GM19395 (cell line): ENCODE measurements around the gene BEAN1.
A peak's percentile ranks its signal among the peaks of the same experiment; 100 is the strongest.

ENCODE experiments used
- ATAC-seq: cut with Tn5 transposase; IDR thresholded peaks from one replicate; pipeline ENCODE4 v1.9.1; 2021; ENCODE audit warnings: mild to moderate bottlenecking, moderate library complexity; ENCODE audit not compliant: unreplicated experiment

Gene BEAN1

DNA sequence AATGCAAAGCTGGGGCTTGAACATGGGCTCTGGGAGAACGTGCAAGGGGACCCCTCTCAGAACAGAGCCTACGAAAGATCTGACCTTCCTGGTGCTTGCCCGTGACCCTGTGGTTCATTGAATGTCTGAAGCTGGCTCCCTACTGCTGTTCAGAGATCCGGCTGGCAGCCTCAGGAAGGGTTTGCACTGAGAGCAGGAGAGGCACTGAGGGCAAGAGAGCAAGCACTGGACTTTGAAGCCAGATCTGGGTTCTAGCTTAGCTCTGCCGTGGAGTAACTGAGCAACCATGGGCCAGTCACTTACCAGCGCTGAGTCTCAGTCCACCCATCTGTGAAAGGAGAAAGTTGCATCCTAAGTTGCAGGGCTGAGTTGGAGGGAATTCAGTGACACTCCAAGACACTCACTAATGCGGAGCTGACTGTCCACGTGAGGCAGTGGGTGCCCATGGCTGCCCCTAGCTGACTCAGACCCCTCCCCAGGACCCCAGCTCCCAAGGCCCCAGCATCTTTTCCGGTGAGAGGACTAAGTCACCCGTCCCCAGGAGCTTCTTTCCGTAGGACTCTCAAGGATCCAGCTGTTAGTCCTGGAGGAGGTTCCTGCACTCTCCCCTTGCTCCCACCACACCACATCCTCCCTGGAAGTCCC is 41.3 kb downstream of the BEAN1 start:
- no peak for ATAC-seq

DNA sequence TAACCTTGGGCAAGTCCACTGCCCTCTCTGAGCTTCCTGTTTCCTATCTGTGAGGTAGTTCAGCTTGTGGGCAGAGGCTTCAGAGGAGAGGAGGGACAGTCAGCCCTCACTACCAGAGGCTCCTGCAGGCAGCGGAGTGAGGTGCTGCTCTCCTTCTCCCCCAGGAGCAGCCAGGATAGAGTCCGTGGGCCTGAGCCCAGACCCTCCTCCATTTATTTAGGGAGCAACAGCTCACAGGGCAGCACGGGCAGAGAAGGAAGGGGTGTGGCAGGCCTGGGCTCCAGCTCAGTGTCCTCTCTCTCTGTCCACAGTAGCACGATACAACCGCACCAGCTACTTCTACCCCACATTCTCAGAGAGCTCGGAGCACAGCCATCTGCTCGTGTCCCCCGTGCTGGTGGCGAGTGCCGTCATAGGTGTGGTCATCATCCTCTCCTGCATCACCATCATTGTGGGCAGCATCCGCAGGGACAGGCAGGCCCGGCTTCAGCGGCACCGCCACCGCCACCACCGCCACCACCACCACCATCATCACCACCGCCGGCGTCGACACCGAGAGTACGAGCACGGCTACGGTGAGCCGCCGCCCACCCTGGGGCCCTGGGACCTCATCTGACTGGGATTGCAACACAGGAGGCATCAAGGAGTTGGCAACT is 42.3 kb downstream of the BEAN1 start:
- no peak for ATAC-seq

DNA sequence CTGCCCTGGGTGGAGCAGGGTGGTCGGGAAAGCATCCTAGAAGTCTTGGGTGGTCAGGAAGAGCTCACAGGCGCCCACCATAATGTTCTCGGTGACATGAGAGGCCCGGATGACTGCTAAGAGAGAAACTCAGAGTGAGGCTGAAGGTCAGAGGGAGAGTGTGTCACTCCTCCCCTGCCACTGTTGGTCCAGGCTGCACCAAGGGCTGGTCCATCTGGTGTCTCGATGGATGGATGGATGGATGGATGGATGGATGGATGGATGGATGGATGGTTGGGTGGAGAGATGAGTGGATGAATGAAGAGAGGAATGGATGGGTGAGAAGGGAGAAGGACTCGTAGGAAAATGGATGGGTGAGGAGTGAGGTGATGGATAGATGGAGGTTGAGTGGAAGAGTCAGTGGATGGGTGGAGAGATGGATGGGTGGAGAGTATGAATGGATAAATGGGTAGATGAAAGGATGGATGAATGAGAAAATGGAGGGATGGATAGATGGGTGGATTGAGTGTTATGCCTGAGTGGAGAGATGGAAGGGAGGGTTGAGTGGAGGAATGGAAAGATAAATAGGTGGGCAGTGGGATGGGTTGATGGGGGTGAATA is 43.0 kb downstream of the BEAN1 start:
- ATAC-seq, result no peak

DNA sequence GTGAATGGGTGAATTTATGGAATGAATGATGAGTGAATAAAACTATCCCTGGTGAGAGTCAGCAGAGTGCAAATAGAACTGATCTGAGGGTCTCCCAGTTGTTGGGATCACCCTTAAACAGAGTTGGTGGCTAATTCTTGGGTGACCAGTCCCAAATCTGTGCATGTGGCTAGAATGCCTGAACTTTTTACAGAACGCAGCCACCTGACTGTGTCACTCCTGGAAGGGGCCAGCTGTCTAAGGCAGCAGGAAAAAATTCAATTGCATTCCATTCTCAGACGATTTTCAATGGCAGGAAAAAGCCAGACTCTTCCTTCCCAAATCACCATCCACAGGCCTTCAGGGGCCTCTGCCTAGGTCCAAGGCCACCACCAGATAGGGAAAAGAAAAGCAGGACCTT is 43.5 kb downstream of the BEAN1 start:
- ATAC-seq, result no peak

DNA sequence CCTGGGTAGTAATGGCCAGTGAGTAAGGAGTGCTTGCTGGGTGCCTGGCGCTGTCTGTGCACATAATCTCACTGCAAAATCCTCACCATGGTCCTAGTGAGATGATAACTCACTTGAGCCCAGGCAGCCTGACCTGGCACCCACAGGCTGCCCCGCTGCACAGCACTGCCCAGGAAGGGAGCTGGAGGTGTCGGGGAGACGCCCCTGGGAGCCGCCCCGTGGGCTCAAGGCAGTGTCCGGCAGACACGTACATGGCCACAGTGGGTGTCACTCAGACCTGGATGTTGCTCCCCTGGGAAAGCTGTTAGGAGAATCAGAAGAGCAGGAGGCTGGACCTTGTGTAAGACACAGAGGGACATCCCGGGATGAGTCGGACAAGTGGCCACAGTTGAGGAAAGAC is 44.2 kb downstream of the BEAN1 start:
- no peak for ATAC-seq

DNA sequence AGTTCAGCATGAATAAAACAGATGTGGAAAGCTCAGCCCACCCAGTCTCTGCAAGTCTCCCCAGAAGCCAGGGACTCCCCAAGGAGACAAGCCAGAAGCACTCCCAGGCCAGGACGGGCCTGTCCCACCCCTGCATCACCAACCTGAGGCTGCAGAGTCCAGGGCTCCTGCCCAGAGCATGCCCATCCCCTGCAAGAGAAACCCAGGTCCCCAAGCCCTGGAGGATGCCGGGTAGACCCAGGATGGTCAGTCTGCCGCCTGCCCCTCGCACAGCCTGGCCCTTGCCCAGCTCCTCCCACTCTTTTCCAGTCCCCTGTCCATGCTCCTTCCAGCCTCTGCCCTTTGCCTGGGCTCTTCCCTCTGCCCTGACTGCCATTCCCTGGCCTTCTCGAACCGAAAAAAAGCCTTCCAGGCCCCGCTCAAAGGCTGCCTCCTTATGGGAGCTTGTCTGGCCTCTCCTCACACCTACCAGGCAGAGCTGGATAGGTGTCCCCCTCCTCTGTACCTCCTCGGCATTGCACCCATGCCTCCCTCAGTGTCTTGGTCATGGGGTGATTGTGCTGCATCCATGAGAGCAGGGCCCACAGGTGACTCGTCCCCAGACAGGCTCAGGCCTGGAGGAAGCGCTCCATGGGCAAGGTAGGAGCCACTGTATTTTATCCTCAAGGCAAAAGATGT is 44.8 kb downstream of the BEAN1 start:
- no peak for ATAC-seq

DNA sequence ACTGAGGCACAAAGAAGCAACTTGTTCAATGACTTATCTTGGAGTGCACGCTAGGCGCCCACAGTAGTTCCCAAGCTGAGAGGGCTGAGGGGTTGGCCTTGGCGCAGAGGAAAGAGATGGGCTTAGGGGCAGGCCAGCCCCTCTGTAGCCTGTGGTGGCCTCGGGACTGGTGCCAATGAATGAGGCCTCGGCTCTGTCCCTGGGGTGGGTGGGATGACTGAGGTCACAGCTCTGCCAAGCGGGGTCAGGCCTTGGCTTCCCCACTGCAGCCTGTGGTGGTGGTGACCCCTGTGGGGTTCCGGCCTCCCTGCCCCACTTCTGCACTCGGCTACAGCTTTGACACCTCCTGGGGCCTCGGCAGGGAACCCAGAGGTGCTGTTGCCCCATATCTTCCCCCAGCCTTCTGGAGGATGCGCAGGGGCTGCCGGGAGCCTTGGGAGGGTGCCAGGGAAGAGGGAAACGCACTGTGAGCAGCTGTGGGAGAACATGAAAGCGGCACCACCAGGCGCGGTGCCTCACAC is 46.0 kb downstream of the BEAN1 start:
- no peak for ATAC-seq

DNA sequence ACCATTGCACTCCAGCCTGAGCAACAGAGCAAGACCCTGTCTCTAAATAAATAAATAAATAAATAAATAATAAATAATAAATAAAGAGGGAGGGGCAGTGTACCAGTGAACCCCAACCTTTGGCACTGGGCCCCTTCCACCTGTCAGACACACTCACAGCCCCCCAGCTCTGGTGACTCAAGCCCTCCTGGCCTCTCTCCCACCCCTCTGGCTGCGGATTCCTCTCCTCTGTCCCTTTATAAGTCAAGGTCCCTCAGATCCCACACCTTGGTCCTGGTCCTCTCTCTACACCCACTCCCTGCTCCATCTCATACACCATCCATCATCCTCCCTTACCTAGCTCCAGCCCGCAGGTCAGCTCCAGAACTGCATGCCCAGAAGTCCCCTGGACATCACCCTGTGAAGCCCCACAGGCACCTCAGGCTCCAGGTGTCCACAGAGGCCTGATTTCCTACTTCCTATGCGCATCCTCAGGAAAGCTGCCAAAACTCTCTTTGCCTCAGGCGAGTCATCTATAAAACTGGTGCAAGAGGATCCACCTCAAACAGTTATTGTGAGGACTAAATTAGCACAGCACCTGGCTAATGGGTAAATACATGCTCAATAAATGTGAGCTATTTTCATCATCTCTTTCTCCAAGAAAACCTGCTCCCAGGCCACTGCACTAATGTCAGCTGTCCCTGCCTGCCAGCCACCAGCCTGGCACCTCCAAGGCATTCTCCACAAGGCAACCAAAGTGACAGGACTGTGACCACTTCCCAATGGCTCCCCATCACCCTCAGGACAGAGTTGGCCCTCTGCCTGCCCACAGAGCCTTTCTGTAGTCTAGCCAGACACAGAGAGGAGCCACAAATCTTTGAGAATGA is 46.8 kb downstream of the BEAN1 start:
- ATAC-seq, result no peak

DNA sequence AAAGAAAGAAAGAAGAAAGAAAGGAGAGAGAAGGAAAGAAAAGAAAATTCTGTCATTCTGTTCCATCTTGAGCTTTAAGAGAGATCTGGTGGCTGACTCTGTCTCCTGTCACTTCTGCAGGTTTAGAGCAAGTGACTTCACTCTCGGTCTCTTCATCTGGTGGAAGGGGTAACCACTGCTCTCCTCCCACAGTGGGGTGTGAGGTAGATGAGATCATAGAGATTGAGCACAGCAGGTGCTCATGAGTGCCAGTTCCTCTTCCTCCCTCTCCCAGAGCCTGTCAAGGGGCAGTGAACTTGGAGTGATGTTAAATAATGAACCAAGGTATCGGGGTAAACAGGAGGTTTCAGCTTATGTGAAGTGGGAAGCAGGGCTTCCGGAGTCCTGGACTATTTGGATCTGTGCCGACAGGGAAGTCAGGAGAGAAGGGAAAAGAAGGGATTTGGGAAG is 47.7 kb downstream of the BEAN1 start:
- peak; percentile 89 for ATAC-seq

DNA sequence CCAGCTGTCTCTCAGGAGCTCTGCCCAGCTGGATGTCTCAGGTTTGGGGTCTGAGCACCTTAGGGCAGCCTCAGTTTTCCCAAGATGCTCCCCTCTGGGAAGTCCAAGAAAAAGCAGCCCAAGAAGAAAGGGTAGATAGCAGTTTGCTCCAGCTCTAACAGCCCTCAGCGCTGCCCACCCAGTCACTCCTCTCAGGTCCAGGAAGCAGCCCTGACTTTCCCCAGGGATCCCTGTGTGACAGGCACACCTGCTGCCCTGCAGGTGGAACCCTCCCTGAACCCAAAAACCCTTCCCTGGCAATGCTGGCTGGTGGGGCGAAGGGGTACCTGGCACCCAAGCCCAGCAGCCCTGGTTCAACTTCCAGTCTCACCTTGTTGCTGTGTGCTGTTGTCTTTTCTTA is 48.1 kb downstream of the BEAN1 start:
- ATAC-seq, result no peak

DNA sequence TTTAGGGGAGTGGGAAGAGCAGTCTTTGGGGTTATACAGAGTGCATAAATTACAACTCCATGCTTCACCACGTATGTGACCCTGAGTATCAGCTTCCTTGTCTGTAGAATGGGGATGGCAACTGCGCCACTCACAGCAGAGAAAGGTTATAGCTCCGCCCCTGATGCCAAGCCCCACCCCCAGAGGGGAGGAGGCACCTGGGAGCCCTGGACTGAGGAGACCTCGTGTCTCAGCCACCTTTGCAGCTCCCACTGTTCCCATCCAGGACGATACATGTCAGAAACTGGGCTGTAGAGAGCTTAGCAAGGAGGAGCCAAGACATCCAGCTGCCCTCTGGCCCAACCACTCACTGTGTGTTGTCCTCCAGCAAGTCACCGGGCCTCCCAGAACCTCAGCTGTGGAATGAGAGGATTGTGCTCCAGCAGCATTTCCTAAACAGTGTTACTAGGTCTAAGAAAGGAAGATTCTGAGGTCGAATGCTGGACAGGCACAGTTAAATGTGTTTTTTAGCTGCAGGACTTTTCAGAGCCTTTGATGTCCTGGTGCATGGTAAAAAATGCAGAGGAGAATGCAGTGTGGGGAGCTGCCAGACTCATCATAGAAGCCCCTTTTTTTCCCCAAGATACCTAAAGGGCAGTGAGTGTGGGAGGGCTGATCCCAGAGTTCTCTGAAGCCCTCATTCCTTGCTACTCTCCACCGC is 49.4 kb downstream of the BEAN1 start:
- no peak for ATAC-seq

DNA sequence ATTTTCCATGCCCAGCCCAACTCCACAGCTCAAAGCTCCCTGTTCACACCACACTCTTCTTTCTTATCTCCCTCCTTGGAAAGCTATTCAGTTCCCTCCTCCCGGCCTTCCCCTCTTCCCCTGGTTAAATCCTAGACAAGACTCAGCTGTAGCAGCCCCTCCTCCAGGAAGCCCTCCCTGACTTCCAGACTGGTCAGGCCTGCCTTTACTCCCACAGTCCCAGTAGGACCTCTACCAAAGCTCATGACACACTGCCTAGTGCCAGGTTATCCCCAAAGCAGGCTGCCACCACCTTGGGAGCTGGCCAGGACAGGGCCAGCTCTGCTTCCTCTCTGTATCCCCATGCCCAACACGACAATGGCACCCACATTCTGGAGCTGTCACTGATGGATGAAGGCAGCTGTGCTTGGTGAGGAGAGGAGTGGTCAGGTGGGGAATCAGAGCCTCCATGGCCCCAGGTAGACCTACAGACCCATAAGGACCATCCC is 50.0 kb downstream of the BEAN1 start:
- ATAC-seq, result no peak

DNA sequence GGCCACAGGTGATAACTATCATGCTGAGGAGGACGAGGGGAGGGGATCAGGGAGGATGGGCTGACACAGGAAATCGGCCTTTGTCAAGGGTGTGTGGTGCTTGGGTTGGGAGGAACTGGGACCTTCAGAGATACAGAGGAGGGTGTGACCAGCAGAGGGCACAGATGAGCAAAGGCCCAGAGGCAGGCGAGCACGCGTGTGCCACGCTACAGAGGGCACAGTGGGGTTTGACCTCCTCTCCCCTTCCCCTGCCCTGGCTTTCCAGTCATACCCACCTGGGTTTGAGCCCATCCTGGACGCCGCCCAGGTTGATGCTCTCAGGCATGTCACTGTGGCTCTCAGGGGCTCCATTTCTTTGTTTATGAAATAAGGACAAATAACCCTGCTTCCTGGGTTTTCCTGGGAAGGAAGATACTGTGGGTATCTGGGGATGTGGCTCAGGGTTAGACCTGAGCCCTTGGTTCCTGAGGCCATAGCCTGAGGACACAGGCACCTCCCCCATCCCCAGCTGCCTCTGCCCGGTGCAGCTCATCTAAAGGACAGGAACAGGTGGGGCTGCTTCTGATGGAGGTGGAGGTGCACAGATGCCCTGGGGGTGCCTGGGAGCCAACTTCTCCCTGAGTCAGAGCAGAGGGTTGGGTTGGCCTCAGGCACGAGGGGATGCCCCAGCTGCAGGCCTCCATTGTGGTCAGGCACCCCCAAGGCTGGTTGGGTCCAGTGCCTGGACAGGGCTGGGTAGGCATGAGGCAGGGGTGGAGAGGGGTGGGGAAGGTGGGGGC is 51.8 kb downstream of the BEAN1 start:
- ATAC-seq, result peak; percentile 69

DNA sequence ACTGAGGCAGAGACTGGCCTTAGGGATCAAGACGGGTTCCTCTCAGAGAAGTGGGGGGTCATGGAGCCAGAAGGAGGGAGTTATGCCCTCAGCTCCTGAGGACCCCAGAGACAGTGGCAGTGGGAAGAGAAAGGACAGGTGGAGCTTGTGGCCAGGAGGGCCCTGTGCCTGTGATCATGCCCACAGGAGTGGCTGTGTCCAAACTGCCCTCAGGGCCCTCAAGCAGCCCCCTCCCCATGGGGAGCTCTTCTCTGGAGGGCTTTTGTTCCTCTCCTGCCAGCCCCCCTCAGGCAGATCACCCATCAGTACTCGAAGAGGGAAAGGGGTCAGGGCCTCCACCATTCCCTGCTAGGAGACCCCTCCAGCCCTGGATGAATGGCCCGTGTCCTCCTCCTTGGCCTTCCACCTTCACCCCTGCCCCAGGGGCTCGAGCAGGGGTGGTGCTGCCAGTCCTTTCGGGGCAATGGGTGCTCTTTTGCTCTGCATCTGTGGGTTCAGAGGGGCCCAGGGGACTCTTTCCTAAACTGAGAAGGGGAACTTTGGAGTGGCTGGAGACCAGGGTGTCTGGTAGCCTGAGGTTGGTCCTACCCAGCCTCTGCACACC is 52.7 kb downstream of the BEAN1 start:
- ATAC-seq, result no peak

DNA sequence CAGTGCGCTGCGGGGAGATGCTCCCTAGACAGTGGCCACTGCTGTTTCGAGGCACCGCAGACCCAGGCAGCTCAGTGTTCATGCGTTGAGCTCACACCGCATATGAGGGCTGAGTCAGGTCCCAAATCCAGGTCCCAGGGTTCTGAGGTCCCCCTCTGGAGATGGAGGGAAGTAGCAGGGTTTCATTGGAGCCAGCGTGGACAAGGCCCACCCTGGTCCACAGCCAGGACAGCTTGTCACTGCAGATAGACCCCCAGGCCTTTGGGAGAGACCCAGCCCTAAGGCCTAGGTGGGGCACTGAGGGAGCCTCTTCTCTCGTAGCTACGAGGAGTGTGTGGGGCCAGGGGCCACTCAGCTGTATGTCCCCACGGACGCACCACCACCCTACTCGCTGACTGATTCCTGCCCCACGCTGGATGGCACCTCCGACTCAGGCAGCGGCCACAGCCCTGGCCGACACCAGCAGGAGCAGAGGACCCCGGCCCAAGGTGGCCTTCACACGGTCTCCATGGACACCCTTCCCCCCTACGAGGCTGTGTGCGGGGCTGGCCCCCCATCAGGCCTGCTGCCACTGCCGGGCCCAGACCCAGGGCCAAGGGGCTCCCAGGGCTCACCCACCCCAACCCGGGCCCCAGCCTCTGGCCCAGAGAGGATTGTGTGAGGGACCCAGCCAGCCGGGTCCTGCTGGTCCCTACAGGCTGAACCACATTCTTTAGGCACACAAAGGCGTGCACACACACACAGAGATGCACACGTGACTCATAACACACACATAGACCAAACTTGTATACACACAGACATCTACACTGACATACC is 53.4 kb downstream of the BEAN1 start:
- ATAC-seq, result no peak

DNA sequence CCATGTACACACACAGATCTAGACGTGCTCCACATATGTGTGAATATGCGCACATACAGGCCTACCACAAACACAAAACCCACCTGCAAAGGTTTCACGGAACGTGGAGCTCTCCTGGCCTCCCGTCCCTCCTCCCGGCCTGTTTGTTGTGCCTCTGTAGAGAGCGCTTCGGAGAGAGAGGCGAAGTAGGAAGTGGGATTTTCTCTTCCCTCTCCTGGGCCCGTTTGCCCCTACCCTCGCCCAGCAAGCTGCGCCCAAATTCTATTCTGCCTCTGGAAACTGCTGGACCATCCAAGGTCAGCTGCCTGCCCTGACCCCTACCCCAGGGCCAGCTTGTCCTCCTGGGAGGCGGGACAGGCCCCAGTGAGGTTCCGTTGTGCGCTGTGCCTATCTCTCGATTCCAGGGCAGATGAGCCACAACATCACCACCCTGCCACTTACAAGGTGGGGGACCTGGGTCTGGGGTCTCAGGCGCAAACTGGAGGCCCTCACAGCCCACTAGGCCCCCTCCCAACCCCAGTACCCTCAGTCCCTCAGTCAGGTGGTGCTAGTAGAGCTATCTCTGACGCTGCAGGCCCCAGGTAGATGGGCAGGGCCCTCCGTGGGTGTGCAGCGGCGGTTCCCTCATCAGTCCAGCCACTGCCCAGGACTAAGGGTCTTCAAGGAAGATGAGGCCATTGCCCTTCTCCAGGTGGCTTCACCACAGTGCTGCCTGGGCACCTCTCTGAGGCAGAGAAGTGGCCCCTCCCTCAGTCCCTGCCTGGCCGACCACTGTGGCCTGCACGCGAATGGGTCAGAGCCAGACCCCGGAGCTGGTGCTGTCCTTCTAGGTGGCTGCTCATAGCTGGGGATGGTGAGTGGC is 54.2 kb downstream of the BEAN1 start:
- ATAC-seq, result no peak

DNA sequence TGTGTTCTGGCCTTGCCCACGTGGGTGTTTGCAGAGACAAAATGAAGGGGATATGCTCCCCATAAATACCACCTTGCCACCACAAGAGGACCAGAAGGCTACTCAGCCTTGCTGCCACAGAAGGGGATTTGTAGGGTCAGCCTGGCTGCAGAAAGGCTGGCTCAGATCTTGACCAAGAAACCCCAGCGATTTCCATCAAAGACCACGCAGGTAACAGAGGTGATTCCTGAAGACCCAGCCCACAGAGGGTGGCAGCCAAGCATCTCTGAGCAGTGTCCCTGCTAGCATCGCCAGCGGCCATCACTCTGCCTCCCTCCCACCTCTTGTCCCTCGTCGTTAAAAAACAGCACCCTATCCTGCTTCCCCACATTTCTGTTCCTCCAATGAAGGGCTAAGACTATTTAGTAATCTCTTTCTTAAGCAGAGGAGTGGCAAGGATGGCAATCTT is 54.9 kb downstream of the BEAN1 start:
- no peak for ATAC-seq
